Spleen (tissue), 7 donors: Measurements from ENCODE around the gene RASAL3.

Source experiments
- POLR2A ChIP-seq, 3 donors: fragments of 450-650 bp; IDR thresholded peaks; one replicate each; pipeline ENCODE4 v1.5.1; 2017; ENCODE audit warnings: antibody characterized with exemption in 3 of 3, mild to moderate bottlenecking in 1 of 3
- POLR2AphosphoS5 ChIP-seq, 3 donors: sonication (generic); formaldehyde crosslinking; IDR thresholded peaks; one replicate each; pipeline ENCODE4 v1.5.1; 2017; ENCODE audit warnings: antibody characterized with exemption in 3 of 3
- TF ChIP-seq, protein P1 (sequence below), 11 experiments: fragments of 200-600 bp in 7 of 11; fragments of 450-650 bp in 4 of 11; sonication (generic) in 4 of 11; IDR thresholded peaks in 8 of 11; conservative IDR thresholded peaks in 3 of 11; 1 replicate in 7 of 11; 2 replicates in 4 of 11; pipeline versions ENCODE4 v1.4.0 to v1.8.0; 2016 to 2021; ENCODE audit warnings: antibody characterized with exemption in 11 of 11, inconsistent platforms in 4 of 11, mild to moderate bottlenecking in 1 of 11
- donor health status: DM: no; HTN: no; CAD: no; lungs with moderate emphysema.
- donor health status: DM: no; HTN: no; CAD: no.
- donor health status: DM: no; HTN: no; CAD: no.

DNA sequence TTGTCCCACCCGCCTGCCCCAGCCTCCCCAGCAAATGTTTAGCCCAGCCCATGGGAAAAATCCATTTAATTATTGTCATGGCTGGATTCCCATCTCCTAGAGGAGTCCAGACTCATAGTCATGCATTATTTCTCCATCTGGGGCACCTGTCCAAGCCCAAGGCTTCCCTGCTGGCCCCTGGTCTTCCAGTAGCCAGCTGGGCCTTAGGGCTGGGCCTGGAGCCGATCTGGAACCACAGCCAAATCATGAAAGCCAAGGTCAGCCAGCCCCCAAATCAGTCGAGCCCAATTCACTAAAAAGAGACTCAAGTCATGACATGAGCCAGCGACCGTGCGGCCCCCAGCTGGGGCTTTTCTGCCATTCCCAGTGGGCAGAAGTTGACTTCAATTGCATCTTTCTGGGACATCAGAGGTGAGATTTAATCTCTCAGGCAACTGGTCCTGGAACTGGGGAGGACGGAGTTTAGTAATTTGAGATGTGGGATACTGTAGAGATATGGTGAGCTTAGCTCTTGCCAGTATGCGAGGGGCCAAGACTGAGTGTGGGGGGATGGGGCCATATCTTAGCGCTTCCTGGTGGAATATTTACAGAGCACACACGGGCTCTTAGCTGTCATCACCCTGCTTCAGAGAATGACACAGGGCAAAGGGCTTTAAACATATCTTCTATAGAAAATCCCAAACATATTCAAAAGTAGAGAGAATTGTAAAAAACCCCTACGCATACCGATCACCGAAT, 24.3 kb upstream of the RASAL3 start:
- TF ChIP-seq POLR2AphosphoS5 (IDR thresholded peaks at IDR 0.05), result no peak
- TF ChIP-seq, protein P1, sequence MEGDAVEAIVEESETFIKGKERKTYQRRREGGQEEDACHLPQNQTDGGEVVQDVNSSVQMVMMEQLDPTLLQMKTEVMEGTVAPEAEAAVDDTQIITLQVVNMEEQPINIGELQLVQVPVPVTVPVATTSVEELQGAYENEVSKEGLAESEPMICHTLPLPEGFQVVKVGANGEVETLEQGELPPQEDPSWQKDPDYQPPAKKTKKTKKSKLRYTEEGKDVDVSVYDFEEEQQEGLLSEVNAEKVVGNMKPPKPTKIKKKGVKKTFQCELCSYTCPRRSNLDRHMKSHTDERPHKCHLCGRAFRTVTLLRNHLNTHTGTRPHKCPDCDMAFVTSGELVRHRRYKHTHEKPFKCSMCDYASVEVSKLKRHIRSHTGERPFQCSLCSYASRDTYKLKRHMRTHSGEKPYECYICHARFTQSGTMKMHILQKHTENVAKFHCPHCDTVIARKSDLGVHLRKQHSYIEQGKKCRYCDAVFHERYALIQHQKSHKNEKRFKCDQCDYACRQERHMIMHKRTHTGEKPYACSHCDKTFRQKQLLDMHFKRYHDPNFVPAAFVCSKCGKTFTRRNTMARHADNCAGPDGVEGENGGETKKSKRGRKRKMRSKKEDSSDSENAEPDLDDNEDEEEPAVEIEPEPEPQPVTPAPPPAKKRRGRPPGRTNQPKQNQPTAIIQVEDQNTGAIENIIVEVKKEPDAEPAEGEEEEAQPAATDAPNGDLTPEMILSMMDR (IDR thresholded peaks at IDR 0.05 in 8 of 11, conservative IDR thresholded peaks at IDR 0.05 in 3 of 11), result no peak
- no peak for TF ChIP-seq POLR2A (IDR thresholded peaks at IDR 0.05)
